NCI-H748 (cell line): ENCODE results near the gene CNTNAP5.

ENCODE experiments used
- DNase-seq: peaks from one replicate; lab custom pipeline; 2025; ENCODE audit not compliant: unreplicated experiment; lab: John Stamatoyannopoulos, UW

The CNTNAP5 gene

DNA sequence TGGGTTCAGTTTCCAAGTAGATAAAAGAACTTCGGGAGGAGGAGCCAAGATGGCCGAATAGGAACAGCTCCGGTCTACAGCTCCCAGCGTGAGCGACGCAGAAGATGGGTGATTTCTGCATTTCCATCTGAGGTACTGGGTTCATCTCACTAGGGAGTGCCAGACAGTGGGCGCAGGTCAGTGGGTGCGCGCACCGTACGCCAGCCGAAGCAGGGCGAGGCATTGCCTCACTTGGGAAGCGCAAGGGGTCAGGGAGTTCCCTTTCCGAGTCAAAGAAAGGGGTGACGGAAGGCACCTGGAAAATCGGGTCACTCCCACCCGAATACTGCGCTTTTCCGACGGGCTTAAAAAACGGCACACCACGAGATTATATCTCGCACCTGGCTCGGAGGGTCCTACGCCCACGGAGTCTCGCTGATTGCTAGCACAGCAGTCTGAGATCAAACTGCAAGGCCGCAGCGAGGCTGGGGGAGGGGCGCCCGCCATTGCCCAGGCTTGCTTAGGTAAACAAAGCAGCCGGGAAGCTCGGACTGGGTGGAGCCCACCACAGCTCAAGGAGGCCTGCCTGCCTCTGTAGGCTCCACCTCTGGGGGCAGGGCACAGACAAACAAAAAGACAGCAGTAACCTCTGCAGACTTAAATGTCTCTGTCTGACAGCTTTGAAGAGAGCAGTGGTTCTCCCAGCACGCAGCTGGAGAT lies 382.9 kb downstream of the CNTNAP5 start:
- DNase-seq, result peak; percentile 13

GRCh38 chr2:124424074-124424473 lies 399.0 kb downstream of the CNTNAP5 start:
- DNase-seq, result no peak

GRCh38 chr2:124426122-124426521 lies 401.0 kb downstream of the CNTNAP5 start:
- DNase-seq, result no peak

GRCh38 chr2:124426625-124427024 lies 401.5 kb downstream of the CNTNAP5 start:
- no peak for DNase-seq

DNA sequence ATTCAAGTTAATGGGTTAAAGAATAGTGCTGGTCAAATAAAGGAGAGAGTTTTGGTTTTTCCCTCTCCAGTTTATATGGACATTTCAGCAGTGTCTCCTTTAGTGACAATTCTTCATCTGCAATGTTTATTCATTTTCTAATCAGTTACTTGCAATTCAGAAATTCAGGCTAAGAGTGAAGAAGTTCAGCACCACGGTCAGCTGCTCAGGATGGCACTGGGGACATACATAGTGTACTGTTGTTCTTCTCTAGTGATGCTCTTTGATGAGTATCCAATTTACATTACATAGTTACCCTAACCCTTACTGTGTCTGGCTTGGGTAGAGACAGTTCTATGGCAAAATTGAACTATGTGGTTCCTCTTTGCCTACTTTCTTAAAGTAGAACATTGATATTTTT lies 412.7 kb downstream of the CNTNAP5 start:
- no peak for DNase-seq

DNA sequence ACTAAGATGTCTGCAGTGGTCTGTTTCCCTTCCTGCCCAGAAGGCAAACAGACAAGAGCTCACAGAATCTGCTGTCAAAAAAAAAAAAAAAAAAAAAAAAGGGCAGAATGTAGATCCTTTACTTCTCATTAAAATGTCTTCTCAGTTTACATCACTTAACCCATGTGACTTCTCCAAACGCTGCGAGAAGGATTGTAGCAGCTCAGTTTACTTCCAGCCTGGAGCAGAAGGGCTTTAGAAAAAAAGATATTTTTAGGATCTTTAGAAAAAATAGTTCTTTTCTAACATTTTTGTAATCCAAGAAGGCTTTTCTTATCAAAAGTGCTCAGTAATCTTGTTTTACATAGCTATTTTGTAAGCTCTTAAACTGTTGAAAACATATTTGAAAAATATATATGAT lies 425.4 kb downstream of the CNTNAP5 start:
- no peak for DNase-seq

GRCh38 chr2:124476291-124476690 lies 451.2 kb downstream of the CNTNAP5 start:
- DNase-seq, result no peak

DNA sequence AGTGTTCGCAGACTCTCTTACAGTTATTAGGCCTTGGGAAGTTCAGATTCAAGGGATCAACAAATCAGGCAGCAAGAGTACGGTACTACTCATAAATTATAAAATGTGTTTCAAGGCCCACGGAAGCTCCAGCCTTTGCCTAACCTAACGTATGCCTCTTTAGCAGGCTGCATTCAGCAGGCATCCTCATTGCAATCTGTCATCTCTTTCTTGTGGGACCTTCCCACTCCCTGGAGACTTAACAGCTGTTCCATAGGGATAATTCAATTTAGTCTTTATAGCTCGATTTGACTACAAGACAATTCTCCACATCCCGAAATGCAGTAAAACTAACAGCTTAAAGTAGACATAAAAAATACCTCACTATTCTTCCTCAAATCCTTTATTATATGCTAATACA lies 453.7 kb downstream of the CNTNAP5 start:
- no peak for DNase-seq

- no peak for DNase-seq
These were observed 455.9 kb downstream of the CNTNAP5 start for GRCh38 chr2:124480958-124481357.

DNA sequence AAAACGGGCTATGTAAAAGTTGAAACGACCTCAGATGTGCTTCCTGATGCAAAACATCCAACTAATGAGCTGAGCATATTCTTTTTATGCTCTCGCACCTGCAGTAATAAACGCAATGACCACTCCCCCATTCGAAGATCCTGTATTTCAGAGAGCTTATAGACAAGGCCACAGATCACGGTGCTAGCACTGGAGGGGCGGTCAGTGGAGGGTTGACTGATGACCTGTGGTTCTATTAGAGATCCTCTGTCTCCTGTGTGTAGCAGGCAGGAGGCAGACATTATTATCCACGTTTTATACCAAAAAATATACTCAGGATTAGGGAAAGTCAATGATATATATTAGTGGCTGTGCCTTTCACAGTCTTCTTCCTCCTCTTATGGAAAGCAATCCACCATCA lies 457.0 kb downstream of the CNTNAP5 start:
- DNase-seq, result no peak

- DNase-seq, result no peak
These were observed 457.5 kb downstream of the CNTNAP5 start for GRCh38 chr2:124482551-124482950.

GRCh38 chr2:124485659-124486058 lies 460.6 kb downstream of the CNTNAP5 start:
- no peak for DNase-seq

- no peak for DNase-seq
These were observed 464.6 kb downstream of the CNTNAP5 start for GRCh38 chr2:124489686-124490085.

- no peak for DNase-seq
These were observed 476.6 kb downstream of the CNTNAP5 start for GRCh38 chr2:124501575-124502152.

- no peak for DNase-seq
These were observed 489.1 kb downstream of the CNTNAP5 start for GRCh38 chr2:124514236-124514635.

- DNase-seq, result no peak
These were observed 495.9 kb downstream of the CNTNAP5 start for GRCh38 chr2:124520953-124521352.

GRCh38 chr2:124523096-124523495 lies 498.0 kb downstream of the CNTNAP5 start:
- DNase-seq, result no peak

DNA sequence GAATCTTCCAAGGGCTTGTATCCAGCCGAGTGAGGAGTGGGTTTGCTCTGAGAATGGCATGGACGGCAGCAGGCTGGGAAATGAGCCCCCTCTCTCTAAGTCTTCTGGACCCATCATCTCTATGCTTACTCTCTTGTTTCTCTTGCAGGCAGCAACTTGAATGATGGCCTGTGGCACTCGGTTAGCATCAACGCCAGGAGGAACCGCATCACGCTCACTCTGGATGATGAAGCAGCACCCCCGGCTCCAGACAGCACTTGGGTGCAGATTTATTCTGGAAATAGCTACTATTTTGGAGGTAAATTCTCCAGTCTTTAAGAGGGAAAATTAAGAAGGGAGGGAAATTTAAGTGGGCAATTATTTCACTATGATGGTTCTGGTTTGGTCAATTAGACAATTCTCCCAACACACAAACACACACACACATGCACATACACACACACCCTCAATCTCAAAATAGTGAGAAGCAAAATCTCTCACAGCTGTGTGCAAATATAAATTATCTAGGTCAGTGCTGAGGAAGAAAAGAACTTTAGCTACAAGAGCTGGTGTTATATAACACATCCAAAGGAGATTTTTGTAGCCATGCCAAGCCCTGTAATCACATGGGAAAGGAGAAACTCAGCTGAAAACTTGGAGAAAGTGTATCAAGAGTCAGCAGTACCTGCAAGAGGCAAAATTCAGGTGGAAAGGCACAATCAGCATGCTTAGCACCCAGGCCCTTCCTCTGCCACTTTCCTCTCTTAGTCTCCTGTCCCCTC lies 499.2 kb downstream of the CNTNAP5 start:
- no peak for DNase-seq

DNA sequence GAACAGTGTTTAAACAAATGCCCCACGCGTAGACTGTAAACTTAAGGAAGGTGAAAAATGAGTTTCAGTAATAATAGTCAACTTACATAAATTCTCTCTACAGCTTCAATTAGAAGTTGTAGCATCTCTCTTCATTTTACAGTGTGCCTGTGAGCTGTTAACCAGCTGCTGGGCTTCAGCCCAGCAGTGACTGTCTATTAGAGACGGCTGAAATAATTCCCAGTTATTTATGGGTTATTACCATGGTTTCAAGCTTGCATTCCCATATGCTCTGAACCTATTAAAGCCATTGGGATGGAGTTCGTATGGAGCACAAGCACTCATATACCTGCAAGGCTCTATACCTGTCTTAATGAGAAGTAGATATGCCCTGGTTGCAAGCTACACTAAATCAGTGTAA lies 501.1 kb downstream of the CNTNAP5 start:
- no peak for DNase-seq

DNA sequence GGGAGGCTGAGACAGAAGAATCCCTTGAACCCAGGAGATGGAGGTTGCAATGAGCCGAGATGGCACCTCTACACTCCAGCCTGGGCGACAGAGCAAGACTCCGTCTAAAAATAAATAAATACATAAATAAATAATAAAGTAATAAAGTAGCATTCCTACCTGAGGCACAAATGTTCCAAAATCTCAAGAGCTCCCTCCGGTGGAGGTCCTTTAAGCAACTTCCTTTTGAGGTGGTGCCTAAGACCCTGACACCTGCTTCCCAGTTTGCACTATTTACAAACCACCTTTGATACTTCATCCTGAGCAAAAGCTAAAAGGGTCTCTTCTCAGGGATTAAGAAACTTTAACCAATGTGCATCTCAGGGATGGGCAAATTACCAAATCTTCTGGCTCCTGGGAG lies 505.1 kb downstream of the CNTNAP5 start:
- peak; percentile 33 for DNase-seq

- DNase-seq, result no peak
These were observed 508.3 kb downstream of the CNTNAP5 start for GRCh38 chr2:124533226-124533954.

DNA sequence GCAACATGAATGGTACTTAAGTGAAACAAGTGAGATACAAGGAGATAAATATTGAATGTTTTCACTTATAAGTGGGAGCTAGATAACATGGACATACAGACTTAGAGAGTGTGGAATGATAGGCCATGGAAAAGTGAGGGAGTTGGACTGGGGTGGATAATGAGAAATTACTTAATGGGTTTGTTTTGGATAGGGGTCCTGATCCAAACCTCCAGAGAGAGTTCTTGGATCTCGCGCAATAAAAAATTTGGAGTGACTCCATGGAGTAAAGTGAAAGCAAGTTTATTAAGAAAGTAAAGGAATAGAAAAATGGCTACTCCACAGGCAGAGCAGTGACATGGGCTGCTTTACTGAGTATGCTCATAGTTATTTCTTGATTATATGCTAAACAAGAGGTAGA lies 508.9 kb downstream of the CNTNAP5 start:
- DNase-seq, result no peak
